NOMO-1 treated with dmso at 0.1 percent for 144 hours (cell line): Measurements from ENCODE around the gene COLEC12.

Source experiments
- DNase-seq: peaks from one replicate; lab custom pipeline; 2025; ENCODE audit not compliant: unreplicated experiment; lab: John Stamatoyannopoulos, UW

Gene COLEC12

DNA sequence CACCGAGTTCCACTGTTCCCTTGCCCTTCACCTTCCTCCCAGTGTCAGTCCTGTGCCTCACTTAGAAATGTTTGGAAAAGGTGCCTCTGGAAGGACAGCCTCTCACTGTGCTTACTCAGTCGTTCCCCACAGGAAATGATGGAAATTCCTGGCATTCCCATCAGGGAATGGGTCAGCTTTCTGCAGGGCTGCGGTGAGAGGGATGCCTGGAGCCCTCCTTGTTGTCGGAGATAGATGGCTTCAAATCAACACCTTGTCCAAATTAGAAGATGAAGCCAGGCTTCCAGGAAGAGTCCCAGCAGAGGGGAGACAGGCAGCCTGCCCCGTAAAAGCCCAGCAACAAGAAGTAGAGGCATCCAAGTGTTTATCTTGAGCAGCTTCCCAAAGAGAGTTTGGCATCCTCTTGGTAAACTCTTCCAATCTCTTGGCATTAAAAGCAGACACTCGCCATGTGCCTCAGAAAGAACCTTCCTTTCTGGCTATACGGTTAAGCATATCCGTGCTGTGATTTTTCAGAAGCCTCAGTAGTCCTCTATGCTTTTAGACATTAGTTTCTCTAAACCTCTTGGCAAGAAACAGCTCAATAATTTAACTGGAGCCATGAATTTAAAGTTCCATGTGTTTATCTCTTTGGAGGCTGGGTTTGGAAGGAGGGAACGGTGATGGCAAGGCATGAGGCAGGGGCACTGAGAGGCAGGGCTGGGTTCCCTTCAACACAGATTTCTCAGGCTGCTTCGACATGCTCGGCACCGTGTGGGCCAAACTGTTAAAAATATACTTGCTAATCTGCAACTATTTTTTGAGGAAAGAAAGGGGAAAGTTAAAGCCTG lies 25.1 kb downstream of the COLEC12 start:
- no peak for DNase-seq

DNA sequence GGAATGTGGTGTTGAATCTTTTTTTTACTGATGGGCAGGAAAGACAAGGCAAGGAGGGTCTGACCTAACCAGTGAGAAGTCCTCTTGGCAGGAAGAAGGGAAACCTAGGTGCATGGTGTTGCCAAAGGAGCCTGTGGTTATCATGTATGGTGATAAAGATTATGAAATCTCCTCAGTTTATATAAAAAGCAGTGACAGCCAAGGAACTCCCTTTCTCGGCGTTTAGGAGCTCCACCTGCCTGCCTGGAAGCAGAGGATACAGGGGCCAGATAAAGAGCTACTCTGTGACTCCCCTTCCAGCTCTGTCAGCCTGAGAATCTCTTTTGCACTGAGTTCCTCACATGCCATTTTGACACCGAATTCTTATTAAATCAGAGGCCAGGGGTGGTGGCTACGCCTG lies 26.1 kb downstream of the COLEC12 start:
- DNase-seq = no peak

DNA sequence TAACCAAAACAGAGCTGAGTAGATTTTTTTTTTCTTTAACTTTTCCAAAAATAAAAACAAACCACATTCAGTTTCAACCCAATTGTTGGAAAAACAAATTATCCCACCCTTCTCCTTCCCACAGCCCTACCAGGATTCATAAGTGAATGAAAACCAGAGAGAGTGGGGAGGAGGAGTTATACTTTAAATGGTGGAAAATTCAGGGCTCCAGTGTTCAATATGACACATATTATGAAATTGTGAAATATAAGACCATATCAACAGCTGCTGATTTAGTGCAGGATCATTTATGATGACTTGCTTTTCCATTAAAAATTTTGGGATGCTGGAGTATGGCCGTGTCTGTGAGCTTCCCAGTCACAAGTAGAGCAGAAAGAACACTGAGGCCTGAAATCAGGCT lies 26.7 kb downstream of the COLEC12 start:
- DNase-seq = no peak

DNA sequence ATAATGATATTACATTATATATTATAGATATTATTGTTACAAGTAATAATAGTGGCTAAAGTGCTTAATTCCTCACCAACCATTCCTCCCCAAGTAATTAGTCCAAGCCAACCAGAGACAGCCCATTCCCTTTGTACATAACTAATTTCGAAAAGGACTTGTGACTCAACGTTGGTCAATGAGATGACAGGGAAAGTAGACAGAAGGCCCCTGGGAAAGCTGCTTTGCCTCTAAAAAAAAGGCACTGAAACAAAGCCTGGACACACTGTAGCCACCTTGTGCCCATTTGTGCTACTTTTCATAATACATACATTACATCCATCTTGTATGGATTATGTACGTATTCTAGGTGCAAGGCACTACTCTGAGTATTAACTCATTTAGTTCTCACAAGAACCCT lies 28.8 kb downstream of the COLEC12 start:
- no peak for DNase-seq

DNA sequence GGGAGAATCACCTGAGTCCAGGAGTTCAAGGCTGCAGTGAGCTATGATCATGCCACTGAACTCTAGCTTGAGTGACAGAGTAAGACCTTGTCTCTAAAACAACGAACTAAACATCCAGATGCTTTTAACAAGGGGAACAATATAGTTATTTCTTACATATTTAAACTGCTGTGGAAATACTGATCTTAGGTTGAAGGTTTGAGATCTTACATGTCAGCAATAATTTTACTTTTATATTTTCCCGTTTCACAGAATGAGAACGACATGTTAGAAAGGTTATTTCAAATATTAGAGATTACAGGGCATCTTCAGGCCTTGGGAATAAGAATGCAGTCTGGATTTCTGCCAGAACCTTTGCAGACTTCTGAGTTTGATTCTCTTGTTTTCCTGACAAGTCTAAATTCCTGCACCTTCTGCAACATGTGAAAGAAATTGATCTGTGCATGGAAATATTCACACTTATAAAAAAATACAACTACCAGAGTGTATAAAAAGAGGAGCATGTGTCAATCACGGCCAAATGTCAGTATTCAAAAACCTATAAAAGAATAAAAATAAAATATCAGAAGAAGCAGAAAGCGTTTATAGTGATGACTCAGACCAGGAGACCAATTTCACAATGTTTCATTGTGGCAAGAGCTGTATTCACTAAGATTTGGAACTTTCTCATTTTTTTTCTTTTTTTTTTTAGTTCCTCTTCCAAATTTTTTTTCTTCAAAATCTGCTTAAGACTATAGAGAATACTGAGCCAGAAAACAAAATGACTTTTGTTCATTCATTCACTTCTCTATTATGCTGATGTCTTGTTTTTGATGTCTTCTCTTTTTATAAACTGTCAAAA lies 29.6 kb downstream of the COLEC12 start:
- DNase-seq = peak; percentile 73

DNA sequence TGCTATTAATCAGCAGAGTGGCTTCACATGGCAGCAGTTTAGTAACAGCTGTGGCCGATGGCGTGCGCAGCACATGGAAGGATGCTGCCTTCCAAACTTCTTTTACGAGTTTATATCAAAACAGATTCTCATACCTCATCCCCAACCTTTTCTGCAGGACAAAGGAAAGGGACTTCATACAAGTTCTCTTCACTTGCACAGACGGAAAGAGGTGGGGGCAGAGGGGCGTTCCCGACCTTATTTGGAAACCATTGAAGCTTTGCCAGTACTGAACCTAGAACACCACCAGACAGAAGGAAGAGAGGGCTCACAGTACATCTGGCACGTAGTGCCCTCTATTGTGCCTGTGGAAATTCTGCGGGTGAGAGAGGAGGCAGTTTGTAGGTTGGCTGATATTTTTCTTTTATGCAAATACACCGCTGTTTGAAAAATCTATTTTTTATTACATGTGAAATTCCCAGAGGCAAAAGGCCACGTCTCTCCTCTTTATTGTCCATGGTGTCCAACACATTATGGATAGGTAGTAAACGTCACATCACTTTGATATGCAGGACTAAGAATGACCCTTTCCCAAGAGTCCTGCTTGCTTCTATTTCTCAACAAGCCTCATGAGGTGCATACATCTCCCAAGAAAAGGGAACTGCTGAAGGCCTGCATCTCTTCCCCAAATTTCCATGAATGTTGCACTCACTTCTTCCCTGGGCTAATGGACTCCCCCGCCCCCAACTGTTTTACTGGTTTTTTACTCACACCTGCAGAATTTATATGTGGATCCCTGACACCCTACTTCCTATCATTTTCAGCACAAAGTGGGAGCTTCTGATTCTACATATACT lies 31.3 kb downstream of the COLEC12 start:
- no peak for DNase-seq

DNA sequence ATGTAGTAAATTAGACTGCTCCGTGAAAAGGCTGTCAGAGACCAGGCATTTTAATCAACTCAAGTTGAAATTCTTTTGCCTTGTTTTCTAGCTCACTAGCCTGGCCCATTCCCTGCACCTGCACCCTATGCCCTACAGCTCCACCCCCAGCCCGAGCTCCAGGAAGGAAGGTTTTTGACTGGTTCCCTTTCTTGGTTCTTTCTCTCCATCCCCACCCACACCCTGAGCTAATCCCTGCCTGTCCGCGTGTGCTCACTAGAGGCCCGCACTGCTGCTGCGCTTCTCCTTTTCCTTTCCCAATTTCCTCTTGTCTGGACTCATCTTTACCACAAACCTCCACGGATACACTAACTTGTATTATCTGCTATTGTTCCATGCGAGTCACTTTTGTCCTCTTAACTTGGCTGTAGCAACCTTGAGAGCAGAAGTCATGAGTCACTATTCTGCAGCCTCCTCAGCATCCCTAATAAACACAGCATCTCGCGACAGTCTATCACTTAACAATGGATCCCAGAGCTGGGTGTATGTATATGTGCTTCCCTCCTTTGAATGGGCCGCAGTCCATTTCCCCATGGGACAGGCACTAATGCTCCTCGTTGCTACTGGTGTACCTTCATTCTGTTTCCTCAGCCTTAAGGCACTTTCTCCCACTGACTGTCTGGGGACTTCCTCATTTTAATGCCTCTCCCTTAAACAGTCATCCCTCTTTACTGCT lies 36.5 kb downstream of the COLEC12 start:
- peak; percentile 74 for DNase-seq

DNA sequence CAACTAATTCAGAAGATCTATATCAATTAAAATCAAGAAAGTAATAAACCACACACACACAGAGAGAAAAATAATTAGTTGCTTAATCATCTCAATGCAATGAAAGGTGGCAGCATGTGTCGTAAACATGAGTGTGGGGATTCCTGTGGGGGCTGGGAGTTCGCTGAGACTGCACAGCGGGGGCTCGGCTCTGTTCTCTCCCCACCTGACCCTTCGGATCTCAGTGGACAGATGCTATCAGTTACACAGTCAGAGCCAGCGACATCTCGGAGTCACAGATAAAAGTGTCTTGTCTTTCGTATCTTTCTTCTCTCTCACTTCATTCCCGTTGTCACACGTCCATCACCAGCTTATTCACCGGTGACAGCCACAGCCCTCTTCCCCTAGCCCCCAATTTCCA lies 37.1 kb downstream of the COLEC12 start:
- no peak for DNase-seq

DNA sequence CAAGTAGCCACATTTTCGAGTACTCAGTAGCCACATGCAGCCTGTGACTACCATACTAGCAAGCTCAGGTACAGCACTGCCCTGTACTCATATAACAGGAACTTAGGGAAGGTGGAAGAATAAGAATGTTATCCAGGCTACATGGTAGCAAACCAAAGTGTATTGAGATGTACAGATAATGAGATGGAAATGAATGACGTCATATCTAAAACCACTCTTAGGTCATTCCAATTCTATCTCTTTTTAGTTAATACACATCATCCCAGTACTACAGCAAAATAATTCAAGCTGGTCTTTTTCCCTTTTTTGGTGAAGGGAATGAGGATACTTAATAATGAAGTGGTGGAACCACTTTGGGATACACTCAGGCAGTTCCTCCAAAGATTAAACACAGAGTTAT lies 38.7 kb downstream of the COLEC12 start:
- no peak for DNase-seq

DNA sequence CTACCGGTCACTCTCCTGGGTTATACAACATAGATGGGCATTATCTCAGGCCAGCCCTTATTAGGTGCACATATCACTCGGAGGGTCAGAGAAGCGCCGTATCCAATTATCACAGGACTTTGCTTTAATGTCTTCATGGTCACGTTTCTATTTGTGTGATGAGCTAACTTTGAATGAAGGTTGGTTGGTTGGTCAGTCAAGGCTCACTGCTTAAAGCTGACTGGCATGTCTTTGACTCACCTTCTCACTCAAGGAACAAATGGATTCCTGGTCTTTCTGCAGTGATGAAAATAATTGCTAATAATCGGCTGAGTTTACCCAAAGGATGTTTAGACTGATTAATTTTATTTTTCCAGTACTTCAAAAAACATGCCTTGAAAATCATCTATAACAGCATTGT lies 39.7 kb downstream of the COLEC12 start:
- DNase-seq = no peak

DNA sequence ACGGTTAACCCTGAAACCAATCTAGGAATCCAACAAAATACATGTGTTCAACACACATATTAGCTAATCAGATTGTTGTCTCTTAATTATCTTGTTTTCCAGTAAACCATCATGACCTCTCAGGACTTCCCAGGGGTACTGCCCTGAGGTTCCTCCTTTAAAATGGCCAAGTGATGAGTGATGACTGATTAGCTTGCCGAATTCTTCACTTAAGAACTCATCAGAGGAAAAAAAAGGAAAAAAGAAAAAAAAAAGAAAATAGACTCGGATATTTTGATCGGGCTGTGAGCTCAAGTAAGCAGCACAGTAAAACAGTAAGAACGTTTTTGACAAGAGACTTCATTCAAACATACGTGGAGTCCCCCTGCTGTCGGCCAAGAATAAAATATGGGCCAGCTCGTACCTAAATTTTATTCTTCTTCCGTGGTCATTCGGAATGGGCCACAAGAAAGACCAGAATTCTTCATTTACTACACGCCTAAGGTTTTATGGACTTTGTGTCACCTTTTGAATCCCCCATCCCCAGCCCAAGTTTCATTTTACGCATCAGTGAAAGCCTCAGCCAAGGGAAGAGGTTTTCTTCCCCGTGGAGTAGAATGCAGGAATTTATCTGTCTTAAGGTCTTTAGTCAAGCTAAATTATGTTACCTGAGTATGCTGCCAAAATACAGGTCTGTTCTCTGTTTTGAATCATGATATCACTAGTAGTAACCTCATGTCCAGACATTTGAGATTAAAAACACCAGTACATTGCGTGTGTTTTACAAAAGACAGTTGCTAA lies 40.5 kb downstream of the COLEC12 start:
- no peak for DNase-seq

DNA sequence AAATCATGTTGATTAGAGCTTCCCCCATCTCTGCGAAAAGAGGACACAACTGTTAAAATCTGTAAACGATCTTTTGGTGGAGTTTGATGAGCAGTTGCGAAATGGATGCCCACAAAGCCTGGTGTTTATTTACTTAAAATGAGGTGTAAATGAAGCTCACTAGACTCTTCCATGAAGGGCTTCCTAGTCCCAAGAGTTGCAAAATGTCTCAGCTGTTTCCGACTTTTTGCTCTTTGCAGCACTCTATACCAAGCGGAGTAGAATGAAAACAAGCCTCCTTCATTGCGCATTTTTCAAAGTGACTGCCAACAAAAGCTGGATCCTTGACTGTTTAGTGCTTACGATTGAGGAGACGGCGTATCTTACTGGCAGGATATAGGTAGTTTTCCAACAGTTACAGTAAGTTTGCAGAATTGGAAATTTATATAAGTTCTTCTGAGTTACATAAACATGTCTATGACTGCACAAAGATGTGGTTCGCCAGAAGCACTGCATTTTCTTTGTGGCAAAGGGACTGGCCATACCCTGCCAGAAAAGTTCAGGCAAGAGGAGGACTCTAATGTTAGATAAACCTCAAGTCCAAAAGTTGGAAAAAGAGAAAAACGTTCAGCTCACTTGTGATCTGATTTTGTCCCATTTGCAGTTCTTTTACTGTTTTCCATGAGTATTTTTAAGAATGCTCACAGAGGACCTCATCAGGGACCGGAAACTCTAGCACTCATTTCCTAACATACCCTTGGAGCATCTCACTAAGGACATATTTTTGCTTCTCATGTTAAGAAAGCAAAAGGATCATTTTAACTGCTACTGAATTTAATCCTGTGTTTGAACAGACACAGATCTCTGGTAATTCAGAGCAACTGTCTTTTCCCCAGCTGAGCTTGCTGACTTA lies 42.7 kb downstream of the COLEC12 start:
- no peak for DNase-seq

DNA sequence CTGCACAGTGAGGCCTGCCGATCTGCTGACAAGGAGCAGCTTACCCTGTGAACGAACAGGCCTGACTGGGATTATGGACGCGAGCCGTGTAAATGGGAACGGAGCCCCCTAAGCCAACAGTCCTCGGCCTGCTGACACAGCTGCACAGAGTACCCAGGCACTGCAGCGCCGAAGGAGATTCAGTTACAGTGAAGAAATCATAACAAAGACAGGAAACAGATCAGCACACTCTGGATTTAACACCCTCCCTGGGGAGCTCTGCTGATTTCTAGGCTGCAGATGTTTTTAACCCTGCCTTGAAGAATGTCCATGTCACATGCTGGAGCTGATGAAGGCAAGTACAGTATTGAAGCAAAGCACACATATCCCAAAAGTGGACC lies 43.4 kb downstream of the COLEC12 start:
- DNase-seq = peak; percentile 63

DNA sequence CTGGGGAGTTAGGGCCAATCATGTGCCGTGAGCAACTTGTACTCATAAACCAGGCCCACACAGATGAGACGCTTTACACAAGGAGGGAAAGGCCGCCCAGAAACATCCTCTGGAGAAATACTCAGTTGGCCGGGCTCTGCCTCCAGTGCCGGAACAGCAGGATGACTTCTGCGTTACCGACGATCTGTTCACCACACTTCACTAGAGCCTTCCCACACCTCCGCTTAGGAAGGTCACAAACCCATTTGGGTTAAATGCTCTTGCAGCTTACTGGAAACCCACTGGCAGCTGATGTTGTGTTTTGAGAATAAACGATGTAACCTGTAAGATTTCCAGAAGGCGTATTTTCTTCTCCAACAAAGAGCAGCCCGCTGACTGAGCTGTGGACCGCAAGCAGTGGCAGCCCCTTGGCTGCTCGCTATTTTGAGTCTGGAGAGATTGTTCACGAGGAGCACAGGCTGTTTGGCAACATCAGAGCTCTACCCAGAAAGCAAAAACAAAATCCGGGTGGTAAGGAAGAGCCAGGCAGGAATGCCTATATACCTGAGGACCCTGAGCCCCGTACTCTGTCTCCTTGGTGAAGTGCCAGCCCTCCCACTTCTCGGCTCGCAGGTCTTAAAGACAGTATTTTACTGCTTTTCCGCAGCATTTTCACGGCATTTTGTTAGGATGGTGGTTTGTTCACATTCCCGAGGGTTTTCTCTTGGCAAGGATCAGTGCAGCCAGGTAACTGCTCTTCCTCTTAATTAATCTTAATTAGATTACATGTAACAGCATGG lies 44.0 kb downstream of the COLEC12 start:
- no peak for DNase-seq

DNA sequence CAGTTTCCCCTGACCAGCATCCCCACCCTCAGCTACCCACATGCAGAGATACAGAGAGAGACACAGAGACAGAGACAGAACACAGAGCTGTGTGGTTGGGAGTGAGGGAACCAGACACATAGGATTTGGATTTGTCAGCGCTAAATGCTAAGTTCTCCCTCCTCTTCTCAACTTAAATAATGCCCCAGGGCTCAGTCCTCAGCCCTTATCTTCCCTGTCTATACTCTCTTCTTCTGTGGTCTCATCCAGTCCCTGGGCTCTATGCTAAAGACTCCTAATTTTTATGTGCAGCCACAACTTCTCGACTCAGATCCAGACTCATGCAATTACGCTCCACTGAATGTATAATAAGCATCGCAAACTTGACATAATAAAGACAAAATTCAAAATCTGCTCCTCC lies 47.1 kb downstream of the COLEC12 start:
- DNase-seq = no peak

DNA sequence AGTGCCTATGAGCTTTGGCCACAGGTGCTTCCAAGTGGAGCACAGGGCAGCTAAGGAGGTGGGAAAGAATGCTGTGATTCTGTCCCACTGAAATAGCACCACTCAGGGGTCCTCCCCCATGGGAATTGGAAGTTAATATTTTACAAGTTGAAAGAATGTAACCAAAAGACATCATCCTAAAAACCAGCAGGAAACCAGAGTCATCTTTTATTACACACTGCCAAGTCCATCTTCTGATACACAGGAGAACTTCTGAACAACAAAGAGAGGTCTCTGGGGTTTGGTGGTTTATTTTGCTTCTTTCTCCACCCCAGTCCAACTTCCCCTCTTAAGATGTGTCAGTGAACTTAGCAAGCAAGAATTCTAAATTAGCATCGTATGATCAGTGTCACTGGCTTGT lies 47.7 kb downstream of the COLEC12 start:
- DNase-seq = peak; percentile 1

DNA sequence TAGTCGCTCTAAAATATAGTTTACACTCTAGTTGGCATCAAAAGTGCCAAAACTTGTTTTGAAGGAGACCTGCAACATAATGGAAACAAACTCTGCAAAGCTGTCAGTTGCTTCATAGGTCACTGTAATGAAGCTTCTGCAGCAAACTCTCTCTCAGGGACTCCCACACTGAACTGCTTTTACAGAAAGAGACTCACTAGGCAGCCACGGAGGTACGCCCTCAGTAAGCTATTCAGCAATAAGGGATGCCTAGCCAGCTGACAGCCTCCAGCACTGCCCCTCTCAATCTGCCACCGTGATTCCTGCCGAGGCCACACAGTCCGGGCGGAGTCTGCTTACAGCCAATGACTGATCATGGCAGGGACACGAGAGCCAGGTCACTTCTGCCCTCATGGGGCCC lies 51.1 kb downstream of the COLEC12 start:
- DNase-seq = no peak

DNA sequence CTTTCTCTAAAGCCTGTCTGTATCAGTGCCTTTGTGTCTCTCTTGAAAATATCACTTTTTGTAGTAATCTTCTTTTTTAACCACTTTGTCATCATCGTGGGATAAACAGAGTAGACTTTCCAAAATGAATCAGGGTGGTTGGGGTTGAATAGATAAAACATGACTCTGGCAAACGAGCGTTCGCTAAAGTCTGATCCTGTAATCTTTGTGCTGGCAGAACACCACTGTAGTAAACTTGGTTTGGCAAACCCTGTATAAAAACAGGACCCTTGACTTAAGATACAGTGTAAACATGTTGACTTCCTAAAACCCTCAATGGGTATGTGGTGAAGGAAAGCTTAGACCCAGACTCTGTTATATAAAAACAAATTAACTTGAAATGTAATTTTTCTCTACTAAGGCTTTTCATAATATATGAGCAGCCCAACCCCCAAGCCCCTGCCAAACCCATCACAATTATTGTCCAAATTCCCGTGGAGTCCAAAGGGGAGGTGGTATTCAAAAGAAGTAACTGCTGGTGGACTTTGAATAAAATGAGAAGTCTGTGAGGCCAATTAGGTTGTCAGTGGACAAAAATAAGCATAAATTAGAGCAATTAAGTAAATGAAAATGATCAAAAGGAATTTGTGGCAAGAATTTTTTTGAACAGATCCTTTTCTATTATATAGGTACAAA lies 52.2 kb downstream of the COLEC12 start:
- DNase-seq = no peak
